Measurements from ENCODE around the gene TFF1.

TFF1 gene

DNA sequence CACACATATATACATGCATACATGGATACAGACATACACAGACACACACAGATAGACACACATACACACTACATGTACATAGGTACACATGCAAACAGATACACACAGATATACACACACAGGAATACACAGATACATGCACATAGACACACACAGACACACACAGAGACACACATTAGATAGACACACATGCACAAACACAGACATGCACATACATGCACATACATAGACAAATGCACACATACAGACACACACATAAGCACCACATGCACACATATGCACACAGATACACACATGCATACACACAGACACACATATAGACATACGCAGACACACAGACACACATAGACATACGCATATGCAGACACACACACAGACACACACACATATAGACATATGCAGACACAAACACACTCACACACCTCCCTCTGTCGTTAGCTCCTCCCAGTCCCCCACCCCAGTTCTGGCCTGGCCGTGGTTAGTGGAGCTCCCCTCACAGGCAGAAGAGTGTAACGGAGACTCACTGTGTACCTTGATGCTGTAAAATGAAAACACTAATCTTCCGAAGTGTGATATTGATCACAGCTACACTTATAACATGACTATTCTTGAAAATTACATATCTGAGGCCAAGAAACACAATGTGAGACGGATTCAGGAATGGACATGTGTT lies 45.0 kb upstream of the TFF1 start (continued):
- TF ChIP-seq ZBTB26 (tag by site-specific recombination; optimal IDR thresholded peaks at IDR 0.05) (no peak), ZNF76 (tag by site-specific recombination; IDR thresholded peaks at IDR 0.05; ENCODE audit: borderline replicate concordance, low read depth) (no peak), ZSCAN16 (tag by site-specific recombination; IDR thresholded peaks at IDR 0.05) (no peak), YY2 (tag by site-specific recombination; IDR thresholded peaks at IDR 0.05) (no peak), TRIM28 (IDR thresholded peaks at IDR 0.05; ENCODE audit: borderline replicate concordance, low read length) (peak; percentile 16; the same call in 1 of the 2 replicates), ZBTB17 (tag by site-specific recombination; IDR thresholded peaks at IDR 0.05) (no peak), ZNF202 (tag by site-specific recombination; IDR thresholded peaks at IDR 0.05; ENCODE audit: borderline replicate concordance) (no peak), ZBTB8A (tag by site-specific recombination; IDR thresholded peaks at IDR 0.05) (no peak), GLI4 (tag by site-specific recombination; IDR thresholded peaks at IDR 0.05) (no peak), ZNF768 (tag by site-specific recombination; IDR thresholded peaks at IDR 0.05) (no peak), ZNF19 (tag by site-specific recombination; IDR thresholded peaks at IDR 0.05; ENCODE audit: low read depth) (no peak), ZNF571 (tag by site-specific recombination; IDR thresholded peaks at IDR 0.05) (no peak), ZNF529 (tag by site-specific recombination; IDR thresholded peaks at IDR 0.05; ENCODE audit: insufficient replicate concordance) (no peak), WT1 (tag by site-specific recombination; IDR thresholded peaks at IDR 0.05) (no peak), ZNF37A (tag by site-specific recombination; IDR thresholded peaks at IDR 0.05) (no peak), ZNF629 (tag by site-specific recombination; IDR thresholded peaks at IDR 0.05) (no peak)
- TF ChIP-seq, protein P1, sequence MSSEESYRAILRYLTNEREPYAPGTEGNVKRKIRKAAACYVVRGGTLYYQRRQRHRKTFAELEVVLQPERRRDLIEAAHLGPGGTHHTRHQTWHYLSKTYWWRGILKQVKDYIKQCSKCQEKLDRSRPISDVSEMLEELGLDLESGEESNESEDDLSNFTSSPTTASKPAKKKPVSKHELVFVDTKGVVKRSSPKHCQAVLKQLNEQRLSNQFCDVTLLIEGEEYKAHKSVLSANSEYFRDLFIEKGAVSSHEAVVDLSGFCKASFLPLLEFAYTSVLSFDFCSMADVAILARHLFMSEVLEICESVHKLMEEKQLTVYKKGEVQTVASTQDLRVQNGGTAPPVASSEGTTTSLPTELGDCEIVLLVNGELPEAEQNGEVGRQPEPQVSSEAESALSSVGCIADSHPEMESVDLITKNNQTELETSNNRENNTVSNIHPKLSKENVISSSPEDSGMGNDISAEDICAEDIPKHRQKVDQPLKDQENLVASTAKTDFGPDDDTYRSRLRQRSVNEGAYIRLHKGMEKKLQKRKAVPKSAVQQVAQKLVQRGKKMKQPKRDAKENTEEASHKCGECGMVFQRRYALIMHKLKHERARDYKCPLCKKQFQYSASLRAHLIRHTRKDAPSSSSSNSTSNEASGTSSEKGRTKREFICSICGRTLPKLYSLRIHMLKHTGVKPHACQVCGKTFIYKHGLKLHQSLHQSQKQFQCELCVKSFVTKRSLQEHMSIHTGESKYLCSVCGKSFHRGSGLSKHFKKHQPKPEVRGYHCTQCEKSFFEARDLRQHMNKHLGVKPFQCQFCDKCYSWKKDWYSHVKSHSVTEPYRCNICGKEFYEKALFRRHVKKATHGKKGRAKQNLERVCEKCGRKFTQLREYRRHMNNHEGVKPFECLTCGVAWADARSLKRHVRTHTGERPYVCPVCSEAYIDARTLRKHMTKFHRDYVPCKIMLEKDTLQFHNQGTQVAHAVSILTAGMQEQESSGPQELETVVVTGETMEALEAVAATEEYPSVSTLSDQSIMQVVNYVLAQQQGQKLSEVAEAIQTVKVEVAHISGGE (tag by site-specific recombination; conservative IDR thresholded peaks at IDR 0.05; ENCODE audit: low read depth) = no peak
- TF ChIP-seq, protein P2, sequence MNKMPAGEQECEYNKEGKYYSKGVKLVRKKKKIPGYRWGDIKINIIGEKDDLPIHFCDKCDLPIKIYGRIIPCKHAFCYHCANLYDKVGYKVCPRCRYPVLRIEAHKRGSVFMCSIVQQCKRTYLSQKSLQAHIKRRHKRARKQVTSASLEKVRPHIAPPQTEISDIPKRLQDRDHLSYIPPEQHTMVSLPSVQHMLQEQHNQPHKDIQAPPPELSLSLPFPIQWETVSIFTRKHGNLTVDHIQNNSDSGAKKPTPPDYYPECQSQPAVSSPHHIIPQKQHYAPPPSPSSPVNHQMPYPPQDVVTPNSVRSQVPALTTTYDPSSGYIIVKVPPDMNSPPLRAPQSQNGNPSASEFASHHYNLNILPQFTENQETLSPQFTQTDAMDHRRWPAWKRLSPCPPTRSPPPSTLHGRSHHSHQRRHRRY (tag by site-specific recombination; IDR thresholded peaks at IDR 0.05) = no peak
- TF ChIP-seq, protein P3, sequence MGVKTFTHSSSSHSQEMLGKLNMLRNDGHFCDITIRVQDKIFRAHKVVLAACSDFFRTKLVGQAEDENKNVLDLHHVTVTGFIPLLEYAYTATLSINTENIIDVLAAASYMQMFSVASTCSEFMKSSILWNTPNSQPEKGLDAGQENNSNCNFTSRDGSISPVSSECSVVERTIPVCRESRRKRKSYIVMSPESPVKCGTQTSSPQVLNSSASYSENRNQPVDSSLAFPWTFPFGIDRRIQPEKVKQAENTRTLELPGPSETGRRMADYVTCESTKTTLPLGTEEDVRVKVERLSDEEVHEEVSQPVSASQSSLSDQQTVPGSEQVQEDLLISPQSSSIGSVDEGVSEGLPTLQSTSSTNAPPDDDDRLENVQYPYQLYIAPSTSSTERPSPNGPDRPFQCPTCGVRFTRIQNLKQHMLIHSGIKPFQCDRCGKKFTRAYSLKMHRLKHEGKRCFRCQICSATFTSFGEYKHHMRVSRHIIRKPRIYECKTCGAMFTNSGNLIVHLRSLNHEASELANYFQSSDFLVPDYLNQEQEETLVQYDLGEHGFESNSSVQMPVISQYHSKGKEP (tag by site-specific recombination; IDR thresholded peaks at IDR 0.05) = no peak
- TF ChIP-seq, protein P4, sequence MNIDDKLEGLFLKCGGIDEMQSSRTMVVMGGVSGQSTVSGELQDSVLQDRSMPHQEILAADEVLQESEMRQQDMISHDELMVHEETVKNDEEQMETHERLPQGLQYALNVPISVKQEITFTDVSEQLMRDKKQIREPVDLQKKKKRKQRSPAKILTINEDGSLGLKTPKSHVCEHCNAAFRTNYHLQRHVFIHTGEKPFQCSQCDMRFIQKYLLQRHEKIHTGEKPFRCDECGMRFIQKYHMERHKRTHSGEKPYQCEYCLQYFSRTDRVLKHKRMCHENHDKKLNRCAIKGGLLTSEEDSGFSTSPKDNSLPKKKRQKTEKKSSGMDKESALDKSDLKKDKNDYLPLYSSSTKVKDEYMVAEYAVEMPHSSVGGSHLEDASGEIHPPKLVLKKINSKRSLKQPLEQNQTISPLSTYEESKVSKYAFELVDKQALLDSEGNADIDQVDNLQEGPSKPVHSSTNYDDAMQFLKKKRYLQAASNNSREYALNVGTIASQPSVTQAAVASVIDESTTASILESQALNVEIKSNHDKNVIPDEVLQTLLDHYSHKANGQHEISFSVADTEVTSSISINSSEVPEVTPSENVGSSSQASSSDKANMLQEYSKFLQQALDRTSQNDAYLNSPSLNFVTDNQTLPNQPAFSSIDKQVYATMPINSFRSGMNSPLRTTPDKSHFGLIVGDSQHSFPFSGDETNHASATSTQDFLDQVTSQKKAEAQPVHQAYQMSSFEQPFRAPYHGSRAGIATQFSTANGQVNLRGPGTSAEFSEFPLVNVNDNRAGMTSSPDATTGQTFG (tag by site-specific recombination; IDR thresholded peaks at IDR 0.05; ENCODE audit: borderline replicate concordance) = peak; percentile 37; the same call in 1 of the 2 replicates
- TF ChIP-seq, protein P5, sequence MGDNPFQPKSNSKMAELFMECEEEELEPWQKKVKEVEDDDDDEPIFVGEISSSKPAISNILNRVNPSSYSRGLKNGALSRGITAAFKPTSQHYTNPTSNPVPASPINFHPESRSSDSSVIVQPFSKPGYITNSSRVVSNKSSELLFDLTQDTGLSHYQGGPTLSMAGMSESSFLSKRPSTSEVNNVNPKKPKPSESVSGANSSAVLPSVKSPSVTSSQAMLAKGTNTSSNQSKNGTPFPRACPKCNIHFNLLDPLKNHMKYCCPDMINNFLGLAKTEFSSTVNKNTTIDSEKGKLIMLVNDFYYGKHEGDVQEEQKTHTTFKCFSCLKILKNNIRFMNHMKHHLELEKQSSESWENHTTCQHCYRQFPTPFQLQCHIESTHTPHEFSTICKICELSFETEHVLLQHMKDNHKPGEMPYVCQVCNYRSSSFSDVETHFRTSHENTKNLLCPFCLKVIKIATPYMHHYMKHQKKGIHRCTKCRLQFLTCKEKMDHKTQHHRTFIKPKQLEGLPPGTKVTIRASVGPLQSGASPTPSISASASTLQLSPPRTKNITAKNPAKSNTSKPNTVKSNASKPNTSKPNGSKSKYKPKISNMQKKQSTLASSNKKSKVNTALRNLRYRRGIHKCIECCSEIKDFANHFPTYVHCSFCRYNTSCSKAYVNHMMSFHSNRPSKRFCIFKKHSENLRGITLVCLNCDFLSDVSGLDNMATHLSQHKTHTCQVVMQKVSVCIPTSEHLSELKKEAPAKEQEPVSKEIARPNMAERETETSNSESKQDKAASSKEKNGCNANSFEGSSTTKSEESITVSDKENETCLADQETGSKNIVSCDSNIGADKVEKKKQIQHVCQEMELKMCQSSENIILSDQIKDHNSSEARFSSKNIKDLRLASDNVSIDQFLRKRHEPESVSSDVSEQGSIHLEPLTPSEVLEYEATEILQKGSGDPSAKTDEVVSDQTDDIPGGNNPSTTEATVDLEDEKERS (tag by site-specific recombination; IDR thresholded peaks at IDR 0.05) = no peak
- TF ChIP-seq, protein P6, sequence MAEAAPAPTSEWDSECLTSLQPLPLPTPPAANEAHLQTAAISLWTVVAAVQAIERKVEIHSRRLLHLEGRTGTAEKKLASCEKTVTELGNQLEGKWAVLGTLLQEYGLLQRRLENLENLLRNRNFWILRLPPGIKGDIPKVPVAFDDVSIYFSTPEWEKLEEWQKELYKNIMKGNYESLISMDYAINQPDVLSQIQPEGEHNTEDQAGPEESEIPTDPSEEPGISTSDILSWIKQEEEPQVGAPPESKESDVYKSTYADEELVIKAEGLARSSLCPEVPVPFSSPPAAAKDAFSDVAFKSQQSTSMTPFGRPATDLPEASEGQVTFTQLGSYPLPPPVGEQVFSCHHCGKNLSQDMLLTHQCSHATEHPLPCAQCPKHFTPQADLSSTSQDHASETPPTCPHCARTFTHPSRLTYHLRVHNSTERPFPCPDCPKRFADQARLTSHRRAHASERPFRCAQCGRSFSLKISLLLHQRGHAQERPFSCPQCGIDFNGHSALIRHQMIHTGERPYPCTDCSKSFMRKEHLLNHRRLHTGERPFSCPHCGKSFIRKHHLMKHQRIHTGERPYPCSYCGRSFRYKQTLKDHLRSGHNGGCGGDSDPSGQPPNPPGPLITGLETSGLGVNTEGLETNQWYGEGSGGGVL (tag by site-specific recombination; IDR thresholded peaks at IDR 0.05) = no peak
- TF ChIP-seq, protein P7, sequence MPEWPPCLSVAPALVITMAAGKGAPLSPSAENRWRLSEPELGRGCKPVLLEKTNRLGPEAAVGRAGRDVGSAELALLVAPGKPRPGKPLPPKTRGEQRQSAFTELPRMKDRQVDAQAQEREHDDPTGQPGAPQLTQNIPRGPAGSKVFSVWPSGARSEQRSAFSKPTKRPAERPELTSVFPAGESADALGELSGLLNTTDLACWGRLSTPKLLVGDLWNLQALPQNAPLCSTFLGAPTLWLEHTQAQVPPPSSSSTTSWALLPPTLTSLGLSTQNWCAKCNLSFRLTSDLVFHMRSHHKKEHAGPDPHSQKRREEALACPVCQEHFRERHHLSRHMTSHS (tag by site-specific recombination; IDR thresholded peaks at IDR 0.05) = no peak
